Measurements from ENCODE around the gene SH3GL3.

Gene SH3GL3

GRCh38 chr15:83512459-83512858, 65.3 kb downstream of the SH3GL3 start:
- no peak for DNase-seq

DNA sequence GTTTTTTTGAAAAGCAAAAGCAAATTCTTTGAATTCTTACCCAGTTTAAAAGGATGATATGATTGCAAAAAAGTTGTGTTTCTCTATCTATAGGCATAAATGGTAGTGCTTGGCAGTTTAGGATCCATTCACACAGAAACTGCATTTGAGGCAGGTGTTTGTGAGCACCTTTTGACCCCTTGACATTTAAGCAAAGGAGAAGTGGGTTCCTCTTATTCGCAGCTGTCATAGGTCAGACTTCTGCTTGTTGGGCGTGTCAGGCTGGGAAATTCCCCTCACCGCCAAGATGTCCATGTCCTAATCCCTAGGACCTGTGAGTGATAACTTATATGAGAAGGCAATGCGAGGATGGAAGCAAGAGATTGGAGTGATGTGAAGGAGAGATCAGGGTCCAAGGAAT, 67.4 kb downstream of the SH3GL3 start:
- no peak for DNase-seq

GRCh38 chr15:83515164-83515563, 68.0 kb downstream of the SH3GL3 start:
- no peak for DNase-seq

- no peak for DNase-seq
These were observed 69.8 kb downstream of the SH3GL3 start for GRCh38 chr15:83516935-83517334.

- no peak for DNase-seq
These were observed 79.2 kb downstream of the SH3GL3 start for GRCh38 chr15:83526319-83526718.

- no peak for DNase-seq
These were observed 86.3 kb downstream of the SH3GL3 start for GRCh38 chr15:83533410-83533962.

- DNase-seq = no peak
These were observed 90.5 kb downstream of the SH3GL3 start for GRCh38 chr15:83537606-83538005.

GRCh38 chr15:83538682-83539081, 91.5 kb downstream of the SH3GL3 start:
- no peak for DNase-seq

- DNase-seq = no peak
These were observed 98.8 kb downstream of the SH3GL3 start for GRCh38 chr15:83545804-83546511.

GRCh38 chr15:83546512-83546888, 99.4 kb downstream of the SH3GL3 start:
- DNase-seq = no peak

DNA sequence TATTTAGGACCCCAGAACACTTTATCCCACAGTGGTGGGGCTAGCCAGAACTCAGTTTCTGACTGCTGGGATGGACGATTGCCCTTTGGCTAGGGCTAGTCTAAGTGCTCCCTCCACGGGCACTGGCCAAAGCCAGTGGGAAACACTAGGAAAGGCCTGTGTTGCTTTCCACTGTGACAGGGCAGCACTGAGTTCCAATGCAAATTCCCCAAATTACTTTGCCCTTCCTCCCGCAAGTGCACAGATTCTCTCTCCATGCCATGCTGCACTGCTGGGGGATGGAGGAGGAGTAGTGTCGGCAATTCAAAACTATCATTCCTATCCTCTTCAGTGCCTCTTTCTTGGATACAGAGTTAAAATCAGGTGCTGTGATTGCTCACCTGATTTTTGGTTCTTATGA, 100.0 kb downstream of the SH3GL3 start:
- DNase-seq = no peak

GRCh38 chr15:83549623-83550022, 102.5 kb downstream of the SH3GL3 start:
- no peak for DNase-seq

- DNase-seq = no peak
These were observed 107.4 kb downstream of the SH3GL3 start for GRCh38 chr15:83554558-83554957.

DNA sequence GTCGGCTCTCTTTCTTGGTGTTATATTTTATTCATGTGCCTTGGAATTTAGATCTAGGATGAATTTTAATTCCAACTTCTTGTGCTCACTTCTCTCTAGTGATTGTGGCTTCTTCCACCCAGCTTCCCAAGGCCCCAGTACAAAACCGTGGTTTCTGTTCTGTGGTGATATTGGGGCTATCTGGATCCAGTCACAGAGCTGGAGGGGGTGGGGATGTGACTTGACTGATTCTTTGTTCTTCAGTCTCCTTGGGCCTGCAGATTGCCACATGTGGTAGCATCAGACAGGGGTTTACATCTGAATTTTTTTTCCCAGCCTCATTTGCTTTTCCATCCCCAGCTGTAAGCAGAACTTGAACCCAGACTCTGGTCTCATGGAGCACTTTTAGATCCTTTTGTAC, 108.2 kb downstream of the SH3GL3 start:
- DNase-seq = no peak

- DNase-seq = no peak
These were observed 108.9 kb downstream of the SH3GL3 start for GRCh38 chr15:83556068-83556467.

GRCh38 chr15:83556754-83557153, 109.6 kb downstream of the SH3GL3 start:
- DNase-seq = no peak

GRCh38 chr15:83558146-83558545, 111.0 kb downstream of the SH3GL3 start:
- no peak for DNase-seq

GRCh38 chr15:83559310-83559966, 112.3 kb downstream of the SH3GL3 start:
- DNase-seq = peak; percentile 19

DNA sequence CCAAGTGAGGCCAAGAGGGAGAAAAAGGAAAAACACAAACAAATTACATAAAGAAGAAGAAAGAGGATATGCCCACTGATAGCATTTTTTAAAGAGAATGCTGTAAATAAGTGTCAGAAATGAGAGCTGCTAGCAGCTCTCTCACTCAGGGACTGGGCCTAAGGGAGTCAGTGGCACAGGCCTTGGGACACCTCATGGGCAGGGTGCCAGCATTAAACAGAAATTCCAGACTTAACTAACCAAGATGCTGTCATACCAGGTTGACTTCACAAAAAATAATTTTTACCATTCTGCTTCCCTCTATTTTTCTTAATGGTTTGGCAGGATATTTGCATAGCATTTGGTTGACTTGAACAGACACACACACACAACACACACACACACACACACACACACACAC, 114.5 kb downstream of the SH3GL3 start:
- no peak for DNase-seq

DNA sequence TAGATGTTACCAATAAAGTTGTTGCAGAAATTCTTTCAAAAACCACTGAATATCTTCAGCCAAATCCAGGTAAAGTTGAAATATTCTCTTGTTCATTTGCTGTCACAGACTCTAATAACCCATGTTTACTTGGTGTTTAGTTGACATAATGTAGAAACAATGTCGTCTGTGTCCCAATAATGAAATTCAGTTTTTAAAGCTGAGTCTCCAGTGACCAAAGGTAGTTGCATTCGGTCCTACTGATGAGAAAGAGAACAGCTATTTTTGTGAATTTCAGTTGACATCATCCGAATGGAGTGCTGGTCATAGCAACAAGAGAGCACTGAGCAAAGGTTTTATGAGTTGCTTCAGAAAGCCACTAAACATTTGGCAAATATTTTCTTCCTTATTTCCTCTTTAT, 118.0 kb downstream of the SH3GL3 start:
- no peak for DNase-seq

DNA sequence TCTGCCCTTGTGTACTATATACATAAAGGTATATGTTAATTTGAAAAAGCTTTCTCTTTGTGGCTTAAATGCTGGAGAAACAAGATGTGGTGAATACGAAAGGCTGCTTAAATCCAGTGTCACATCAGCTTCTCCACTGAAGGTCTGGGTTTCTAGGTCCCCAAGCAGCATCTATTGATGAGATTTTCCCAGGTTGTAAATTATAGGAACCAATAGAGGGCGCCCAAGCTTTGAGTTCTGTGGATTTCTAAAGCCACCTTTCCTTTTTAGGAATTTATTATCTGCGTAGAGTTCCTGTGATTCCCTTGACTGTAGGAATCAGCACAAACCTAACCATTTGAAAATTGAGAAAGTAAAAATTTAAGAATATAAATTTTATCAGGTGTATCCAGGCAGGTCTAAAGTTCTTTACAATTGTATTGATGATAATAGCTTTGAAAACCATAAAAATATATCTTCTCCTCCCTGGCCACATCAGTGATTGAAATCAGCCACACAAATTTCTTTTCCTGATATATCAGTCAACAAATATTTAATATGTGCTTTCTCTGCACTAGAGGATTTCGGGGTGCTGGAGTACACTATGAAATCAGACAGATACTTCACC, 118.5 kb downstream of the SH3GL3 start:
- DNase-seq = peak; percentile 17

- no peak for DNase-seq
These were observed 120.2 kb downstream of the SH3GL3 start for GRCh38 chr15:83567318-83567717.

- no peak for DNase-seq
These were observed 122.2 kb downstream of the SH3GL3 start for GRCh38 chr15:83569341-83569740.

- no peak for DNase-seq
These were observed 123.6 kb downstream of the SH3GL3 start for GRCh38 chr15:83570756-83571155.

Measured in NCI-H2227 treated with DMSO at 0.1 percent for 48 hours (cell line).